ENCODE results near the gene PPM1E.

PPM1E gene

GRCh38 chr17:59000022-59000421 lies 244.4 kb downstream of the PPM1E start:
- DNase-seq: no peak

DNA sequence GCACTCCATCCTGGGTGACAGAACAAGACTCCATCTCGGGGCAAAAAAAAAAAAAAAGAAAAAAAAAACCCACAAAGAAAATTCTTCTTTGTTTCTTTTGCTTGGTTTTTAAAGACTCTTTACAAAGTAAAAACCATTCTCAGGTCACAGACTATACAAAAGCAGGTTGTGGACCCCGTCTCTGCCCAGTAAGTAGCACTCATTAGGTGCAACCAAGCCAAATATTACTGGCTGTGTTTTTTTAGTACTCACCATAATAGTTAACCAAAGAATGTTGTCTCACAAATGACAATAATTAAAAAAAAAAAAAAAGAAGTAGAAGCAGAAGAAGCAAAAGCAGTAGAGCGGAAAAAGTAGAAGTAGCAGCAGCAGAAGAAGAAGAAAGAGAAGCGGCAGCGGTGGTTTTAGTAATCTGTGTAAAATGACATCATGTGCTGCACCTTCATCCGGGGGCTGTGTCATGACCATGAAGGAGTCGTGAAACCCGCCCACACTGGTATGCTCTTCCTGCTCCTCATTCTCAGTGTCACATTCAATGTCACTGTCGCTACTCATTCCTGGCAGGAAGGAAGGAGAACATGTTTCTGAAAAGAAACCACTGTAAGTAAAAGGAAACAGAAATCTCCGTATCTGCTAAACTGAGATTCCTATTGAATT lies 245.6 kb downstream of the PPM1E start:
- DNase-seq: no peak

- DNase-seq: no peak
Observed at GRCh38 chr17:59002126-59002525, 246.5 kb downstream of the PPM1E start.

DNA sequence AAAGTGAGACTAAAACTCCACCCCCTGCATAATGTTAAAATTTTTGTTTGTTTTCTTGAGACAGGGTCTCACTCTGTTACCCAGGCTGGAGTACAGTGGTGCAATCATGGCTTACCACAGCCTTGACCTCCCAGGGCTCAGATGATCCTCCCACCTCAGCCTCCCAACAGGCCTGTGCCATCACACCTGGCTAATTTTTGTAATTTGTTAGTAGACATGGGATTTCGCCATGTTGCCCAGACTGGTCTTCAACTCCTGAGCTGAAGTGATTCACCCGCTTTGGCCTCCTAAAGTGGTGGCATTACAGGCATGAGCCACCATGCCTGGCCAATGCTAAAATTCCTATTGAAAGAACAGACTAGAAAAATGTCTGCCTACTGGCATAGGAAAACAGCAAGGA lies 247.2 kb downstream of the PPM1E start:
- DNase-seq: no peak

DNA sequence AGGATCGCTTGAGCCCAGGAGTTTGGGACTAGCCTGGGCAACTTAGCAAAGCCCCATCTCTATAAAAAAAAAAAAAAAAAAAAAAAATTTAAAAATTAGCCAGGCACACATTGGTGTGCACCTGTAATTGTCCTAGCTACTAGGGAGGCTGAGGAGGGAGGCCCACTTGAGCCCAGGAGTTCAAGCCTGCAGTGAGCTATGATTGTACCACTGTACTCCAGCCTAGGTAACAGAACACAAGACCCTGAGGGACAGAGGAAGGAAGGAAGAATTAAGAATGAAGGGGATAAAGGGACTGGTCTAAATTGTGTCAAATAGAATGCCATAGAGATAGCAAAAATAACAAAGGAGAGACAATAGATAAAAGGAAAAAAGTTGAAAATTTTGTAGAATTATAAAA lies 248.2 kb downstream of the PPM1E start:
- no peak for DNase-seq

DNA sequence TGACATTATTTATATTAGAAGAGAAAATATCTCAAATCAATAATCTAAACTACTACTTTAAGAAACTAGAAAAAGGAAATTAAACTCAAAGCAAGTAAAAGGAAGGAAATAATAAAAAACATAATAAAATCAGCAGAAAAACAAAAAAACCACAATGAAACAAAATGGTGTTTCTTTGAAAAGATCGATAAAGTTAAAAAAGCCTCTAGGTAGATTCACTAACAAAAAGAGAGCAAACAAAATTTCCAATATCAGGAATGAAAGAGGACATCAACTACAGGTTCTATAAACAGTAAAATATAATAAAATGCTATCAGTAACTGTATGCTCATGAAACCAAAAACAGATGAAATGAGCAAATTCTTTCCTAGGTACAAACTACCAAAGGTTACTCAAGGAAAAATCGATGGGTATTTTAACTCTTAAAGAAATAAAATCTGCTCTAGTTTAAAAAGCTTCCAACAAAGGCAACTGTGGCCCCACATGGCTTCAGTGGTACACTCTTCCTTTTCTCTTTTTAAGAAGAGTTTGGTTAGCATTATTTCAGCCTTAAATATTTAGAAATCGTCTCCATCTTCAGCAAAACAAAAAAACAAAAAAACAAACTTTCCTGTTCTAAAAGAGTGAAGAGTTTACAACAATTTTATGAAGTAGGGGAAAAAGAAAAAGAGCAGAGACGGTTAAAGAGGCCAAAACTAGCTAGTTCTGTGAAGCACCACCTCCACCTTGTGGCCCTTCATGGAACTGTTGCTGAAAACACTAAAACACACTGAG lies 248.9 kb downstream of the PPM1E start:
- DNase-seq: no peak

DNA sequence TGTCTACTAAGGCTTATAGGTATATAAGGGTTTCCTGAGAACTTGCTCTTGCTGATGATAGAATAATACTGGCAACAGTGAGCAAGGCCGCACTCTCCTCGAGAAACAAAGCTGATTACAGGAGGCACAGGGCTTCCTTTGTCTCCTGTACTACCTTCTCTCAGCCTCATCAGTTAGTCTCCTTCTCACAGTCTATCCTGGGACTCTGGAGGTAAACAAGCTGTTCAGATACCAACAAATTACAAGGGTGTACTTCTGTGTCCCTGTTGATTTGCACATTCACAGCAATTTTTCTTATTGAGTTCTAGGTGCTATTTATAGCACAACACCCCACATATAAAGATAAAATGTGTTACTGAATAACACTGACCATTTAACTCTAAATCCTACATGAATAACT lies 252.3 kb downstream of the PPM1E start:
- DNase-seq: no peak

DNA sequence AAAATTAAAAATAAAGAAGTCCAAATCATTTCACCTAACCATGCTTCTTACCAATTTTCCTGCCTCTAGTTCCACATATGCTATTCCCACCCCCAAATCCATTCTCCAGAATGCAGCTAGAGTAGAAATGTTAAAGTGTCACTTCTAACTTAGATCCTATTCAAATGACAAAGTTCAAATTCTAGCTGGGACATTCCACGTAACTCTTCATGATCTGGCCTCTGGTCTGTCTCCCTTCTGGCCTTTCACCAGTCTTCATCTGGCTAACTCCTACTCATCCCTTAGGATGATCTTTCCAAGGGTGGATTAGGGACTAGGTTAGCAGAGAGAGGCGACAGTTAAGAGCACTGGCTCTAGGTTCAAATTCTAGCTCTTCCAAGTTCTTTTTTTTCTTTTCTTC lies 253.1 kb downstream of the PPM1E start:
- DNase-seq: no peak

DNA sequence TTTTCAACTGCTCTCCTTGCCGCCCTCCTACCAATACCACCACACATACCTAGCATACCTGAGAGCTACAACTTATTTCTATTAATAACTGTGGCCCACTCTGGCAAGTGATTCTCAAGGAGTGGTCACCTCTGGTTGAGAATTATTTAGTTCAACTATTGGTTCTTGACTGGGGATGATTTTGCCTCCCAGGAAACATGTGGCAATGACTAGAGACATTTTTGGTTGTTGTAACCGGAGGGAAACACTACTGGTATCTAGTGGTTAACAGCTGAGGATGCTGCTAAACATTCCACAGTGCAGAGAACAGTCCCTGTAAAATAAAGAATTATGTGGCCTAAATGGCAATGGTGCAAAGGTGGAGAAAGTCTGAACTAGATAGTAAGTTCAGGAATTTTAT lies 254.4 kb downstream of the PPM1E start:
- no peak for DNase-seq

GRCh38 chr17:59011975-59012374 lies 256.3 kb downstream of the PPM1E start:
- no peak for DNase-seq

DNA sequence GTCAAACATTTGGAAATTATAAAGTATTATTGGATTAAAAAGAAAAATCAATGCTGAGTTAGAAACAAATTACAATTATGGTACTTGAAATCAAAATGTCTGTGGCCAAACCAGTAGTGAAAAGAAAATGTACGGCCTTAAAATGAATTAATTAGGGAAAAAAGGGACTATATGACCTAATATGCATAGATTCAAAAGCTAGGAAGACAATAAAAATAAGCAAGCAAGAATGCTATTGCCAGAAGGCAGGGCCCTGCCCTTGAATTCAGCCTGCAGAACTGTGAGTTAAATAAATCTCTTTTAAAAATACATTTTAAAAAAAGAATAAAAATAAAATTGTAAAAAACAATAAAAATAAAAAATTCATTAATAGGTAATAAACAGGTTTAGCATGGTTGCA lies 262.4 kb downstream of the PPM1E start:
- no peak for DNase-seq

GRCh38 chr17:59024916-59025315 lies 269.3 kb downstream of the PPM1E start:
- DNase-seq: no peak

DNA sequence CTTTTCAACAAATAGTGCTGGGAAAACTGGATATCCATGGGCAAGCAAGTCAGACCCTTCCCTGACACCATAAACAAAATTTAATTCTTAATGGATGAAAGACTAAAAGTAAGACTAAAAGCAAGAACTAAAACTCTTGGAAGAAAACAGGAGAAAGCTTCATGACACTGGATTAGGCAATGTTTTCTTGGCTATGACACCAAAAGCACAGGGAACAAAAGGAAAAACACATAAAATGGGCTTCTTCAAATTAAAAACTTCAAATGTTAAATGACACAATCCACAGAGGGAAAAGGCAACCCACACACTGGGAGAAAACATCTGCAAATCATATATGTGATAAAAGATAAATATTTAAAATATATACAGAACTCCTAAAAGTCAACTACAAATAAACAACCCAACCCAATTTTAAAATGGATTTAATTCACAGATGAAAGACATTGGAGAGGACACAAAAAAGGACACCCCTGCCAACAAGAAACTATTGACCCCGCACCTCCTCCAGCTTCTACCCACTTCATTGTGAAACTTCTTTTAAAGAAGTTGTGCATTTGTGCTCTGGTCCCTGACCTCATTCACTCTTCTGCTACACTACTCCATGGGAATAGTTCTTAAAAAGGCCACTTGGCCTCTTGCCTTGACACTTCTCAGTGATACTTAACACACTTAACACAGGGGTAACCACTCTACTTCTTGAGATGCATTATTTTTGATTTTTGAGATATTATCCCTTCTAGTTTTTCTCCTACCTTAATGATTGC lies 270.7 kb downstream of the PPM1E start:
- no peak for DNase-seq

DNA sequence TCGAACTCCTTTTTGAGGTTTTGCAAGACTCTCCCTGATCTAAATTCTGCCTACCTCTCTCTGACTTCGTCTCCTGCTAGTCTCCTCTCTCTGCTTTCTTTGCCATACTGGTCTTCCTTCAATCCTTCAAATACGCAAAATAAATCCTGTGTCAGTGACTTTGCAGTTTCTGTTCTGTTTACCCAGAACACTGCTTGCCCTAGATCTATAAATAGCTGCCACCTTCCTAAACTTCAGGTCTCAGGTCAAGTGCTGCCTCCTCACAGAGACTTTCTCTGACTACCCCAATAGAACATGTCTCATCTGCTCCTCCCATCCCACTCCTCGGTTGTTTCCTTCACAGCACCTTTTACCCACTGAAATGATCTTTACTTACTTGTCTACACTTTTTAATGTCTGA lies 272.1 kb downstream of the PPM1E start:
- no peak for DNase-seq

DNA sequence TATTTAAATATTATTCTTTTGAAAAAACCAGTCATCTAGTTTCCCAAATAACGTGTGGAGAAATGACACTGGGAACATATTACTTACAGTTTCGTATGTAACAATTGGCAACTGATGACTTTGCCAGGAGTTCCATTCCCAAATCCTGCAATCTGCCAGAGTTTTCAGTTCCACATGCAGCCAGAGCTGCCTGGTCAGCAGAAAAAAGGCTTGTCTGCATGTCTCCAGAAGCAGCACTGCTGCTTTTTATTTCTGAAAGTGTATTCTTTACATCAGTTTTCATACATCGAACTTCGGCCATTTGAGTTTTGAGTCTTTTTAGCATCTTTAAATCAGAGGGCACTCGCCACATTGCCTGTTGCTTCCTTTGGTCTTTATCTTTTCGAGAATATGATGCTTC lies 272.7 kb downstream of the PPM1E start:
- no peak for DNase-seq

- no peak for DNase-seq
Observed at GRCh38 chr17:59030811-59031210, 275.2 kb downstream of the PPM1E start.

All from NCI-H1417 treated with DMSO at 0.1 percent for 48 hours (cell line).